Liver (tissue), 3 donors: Measurements from ENCODE around the gene ARHGEF19.

Experiments
- CTCF ChIP-seq: fragments of 150-350 bp; IDR thresholded peaks from 2 replicates; pipeline ENCODE4 v1.5.1; 2017; ENCODE audit warnings: improper control_type of control experiment, low read depth, low read length; ENCODE audit not compliant: missing input control
- RAD21 ChIP-seq, 2 donors: IDR thresholded peaks; 2 replicates each; pipeline ENCODE4 v1.6.1; 2016; ENCODE audit warnings: antibody characterized with exemption in 2 of 2, mild to moderate bottlenecking in 2 of 2
- RXRA ChIP-seq, 2 donors: IDR thresholded peaks; 2 replicates each; pipeline ENCODE4 v1.6.1; 2017 to 2018; ENCODE audit warnings: antibody characterized with exemption in 2 of 2, mild to moderate bottlenecking in 1 of 2
- SP1 ChIP-seq: IDR thresholded peaks from 2 replicates; pipeline ENCODE4 v1.6.1; 2018; ENCODE audit warnings: antibody characterized with exemption, mild to moderate bottlenecking
- donor health status: healthy.
- donor health status: healthy.

GRCh38 chr1:16165548-16165947, 46.9 kb downstream of the ARHGEF19 start:
- no peak for TF ChIP-seq RAD21 (IDR thresholded peaks at IDR 0.05)
- no peak for TF ChIP-seq CTCF
- TF ChIP-seq RXRA (IDR thresholded peaks at IDR 0.05), result no peak
- no peak for TF ChIP-seq SP1
